GM04504 (cell line): ENCODE results near the gene RAB7A.
A peak's percentile ranks its signal among the peaks of the same experiment; 100 is the strongest.

Source experiments
- DNase-seq: peaks from one replicate; pipeline ENCODE4 v3.0.0-alpha.2; 2012; ENCODE audit warnings: low read depth

The RAB7A gene

GRCh38 chr3:128726023-128727016 lies at the start of gene RAB7A:
TSS of gene RAB7A (plus strand) at chr3:128726183. CDS start at chr3:128795368, 69,185 bp downstream.
- peak; percentile 97 for DNase-seq

- no peak for DNase-seq
Measured at GRCh38 chr3:128679338-128679737, 46.6 kb upstream of the RAB7A start.

DNA sequence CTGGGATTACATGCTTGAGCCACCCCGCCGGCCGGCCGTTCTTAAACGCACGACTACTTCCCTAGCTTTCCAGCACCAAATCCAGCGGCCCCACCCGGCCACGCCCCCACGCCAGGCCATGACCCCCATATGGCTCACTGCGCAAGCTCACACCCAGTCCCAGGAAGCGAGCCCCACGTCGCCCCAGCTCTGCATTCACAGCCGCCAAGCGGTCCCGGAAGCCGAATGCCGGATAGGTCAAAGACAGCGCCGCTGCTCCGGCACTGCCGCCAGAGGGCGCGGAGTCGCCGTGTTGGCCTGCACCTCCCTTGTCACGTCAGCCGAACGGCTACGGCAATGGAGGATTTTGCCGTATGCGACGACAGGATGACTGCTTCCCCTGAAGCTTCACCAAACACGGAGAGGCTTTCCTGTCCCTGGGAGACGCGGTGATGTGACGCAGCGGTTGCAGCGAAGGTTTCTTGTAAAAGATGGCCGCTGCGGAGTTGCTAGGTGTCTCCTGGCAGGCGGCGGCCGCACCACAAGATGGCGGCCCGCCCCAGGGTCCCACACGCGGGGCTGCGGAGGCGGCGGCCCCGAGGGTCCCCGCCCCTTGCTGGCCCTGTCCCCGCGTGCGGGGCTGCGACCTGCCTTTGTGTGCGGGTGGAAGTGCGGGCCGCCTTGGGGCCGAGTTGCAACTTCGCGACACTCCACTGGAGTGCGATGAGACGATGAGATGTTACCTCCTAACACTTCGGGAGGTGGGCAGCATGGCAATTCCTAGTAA lies 45.2 kb upstream of the RAB7A start:
- DNase-seq = peak; percentile 97

- DNase-seq = no peak
Measured at GRCh38 chr3:128681369-128681829, 44.6 kb upstream of the RAB7A start.

GRCh38 chr3:128683957-128684356 lies 42.0 kb upstream of the RAB7A start:
- no peak for DNase-seq

DNA sequence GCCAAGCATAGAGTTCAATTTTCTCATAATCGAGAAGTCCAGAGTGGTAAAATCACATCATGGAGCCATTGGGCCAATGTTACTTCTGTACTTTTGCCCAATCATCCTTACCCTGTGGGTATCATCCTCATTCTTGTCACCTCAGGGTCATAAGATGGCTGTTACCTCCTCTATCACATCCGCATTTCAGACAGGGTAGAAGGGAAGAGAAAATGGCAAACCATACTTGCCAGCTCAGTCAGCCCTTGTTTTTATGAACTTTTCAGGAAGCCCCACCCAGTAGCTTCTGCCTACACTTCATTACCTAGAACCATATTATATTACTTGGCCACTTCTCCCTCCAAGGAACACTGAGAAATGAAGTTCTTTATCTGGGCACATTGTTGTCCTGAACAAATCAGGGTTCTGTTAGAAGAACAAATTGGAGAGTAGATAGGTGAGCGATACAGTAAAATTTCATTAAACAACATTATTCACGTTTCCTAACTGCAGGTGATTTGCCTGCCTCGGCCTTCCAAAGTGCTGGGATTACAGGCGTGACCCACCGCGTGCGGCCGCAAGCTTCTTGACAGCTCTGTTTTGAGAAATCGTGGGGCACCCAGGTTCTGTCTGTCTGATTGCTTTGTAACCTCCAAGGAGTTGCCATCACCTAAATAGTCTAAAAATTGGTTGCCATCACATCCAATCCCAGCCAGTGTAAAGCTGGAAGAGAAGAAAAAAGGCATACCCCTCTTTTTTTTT lies 40.8 kb upstream of the RAB7A start:
- no peak for DNase-seq

DNA sequence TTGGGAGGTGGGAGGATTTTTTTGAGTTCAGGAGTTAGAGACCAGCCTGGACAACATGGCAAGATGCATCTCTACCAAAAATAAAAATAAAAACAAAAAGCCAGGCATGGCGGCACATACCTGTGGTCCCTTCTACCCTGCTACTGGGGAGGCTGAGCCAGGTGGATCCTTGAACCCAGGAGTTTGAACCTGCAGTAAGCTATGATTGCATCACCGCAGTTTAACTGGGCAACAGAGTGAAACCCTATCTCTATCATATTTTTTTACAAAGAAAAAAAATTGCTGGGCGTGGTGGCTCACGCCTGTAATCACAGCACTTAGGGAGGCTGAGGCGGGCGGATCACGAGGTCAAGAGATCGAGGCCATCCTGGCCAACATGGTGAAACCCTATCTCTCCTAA lies 39.5 kb upstream of the RAB7A start:
- DNase-seq = no peak

- DNase-seq = no peak
Measured at GRCh38 chr3:128689060-128689459, 36.9 kb upstream of the RAB7A start.

DNA sequence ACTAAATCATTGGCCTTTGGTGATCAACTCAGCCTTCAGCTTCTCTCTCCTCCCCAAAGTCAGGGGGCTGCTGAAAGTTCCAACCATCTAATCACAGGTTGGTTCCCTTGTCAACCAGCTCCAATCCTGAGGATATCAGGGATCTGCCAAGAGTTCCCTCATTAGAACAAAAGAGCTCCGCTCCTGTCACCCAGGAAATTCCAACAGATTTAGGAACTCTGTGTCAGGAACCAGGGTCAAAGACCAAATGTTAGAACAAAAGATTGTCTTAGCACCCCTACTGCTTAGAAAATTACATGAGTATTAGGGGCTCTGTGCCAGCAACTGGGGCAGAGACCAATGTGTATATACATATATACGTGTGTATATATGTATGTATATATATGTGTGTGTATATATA lies 32.3 kb upstream of the RAB7A start:
- DNase-seq = no peak

DNA sequence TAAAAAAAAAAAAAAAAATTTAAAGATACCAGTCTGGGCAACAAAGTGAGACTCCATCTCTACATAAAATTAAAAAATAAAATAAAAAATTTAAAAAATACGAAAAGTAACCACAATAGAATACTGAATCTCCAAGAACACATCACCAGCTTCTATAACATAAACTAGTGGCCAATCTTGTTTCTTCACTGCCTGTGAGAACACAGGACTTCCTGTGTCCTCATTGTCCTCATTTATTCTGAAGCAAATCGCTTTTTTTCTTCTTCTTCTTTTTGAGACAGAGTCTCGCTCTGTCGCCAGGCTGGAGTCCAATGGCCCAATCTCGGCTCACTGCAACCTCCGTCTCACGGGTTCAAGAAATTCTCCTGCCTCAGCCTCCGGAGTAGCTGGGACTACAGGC lies 28.6 kb upstream of the RAB7A start:
- no peak for DNase-seq

GRCh38 chr3:128698211-128699047 lies 27.6 kb upstream of the RAB7A start:
- no peak for DNase-seq

GRCh38 chr3:128701342-128702212 lies 24.4 kb upstream of the RAB7A start:
- no peak for DNase-seq

- DNase-seq = no peak
Measured at GRCh38 chr3:128702391-128702790, 23.6 kb upstream of the RAB7A start.

DNA sequence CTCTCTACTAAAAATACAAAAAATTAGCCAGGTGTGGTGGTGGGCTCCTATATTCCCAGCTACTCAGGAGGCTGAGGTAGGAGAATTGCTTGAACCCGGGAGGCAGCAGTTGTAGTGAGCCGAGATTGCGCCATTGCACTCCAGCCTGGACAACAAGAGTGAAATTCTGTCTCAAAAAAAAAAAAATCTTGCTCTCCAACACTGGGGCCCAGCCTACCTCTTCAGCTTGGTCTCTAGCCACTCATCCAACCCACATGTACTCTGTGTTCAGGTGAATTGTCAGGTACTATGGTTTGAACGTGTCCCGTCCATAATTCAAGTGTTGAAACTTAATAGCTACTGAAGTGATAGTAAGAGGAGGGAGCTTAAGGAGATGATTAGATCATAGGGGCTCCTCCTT lies 22.4 kb upstream of the RAB7A start:
- DNase-seq = no peak

DNA sequence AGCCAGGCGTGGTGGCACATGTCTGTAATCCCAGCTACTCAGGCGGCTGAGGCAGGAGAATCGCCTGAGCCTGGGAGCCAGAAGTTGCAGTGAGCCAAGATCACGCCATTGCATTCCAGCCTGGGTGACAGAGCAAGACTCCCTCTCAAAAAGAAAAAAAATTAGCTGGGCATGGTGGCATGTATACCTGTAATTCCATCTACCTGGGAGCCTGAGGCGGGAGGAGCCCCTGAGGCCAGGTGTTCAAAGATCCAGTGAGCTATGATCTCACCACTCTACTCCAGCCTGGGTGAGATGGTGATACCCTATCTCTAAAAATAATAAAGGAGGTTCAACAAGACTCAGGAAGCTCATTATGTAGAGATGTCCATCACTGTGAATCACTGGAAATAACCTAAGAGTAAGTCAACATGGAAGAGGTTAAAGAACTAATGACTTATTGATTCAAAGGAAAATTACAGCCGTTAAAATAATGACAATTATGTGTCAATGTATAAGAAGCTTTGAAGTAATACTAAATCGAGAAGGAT lies 19.8 kb upstream of the RAB7A start:
- DNase-seq = no peak

GRCh38 chr3:128707928-128708494 lies 18.0 kb upstream of the RAB7A start:
- no peak for DNase-seq

GRCh38 chr3:128709038-128709437 lies 16.9 kb upstream of the RAB7A start:
- DNase-seq = no peak

DNA sequence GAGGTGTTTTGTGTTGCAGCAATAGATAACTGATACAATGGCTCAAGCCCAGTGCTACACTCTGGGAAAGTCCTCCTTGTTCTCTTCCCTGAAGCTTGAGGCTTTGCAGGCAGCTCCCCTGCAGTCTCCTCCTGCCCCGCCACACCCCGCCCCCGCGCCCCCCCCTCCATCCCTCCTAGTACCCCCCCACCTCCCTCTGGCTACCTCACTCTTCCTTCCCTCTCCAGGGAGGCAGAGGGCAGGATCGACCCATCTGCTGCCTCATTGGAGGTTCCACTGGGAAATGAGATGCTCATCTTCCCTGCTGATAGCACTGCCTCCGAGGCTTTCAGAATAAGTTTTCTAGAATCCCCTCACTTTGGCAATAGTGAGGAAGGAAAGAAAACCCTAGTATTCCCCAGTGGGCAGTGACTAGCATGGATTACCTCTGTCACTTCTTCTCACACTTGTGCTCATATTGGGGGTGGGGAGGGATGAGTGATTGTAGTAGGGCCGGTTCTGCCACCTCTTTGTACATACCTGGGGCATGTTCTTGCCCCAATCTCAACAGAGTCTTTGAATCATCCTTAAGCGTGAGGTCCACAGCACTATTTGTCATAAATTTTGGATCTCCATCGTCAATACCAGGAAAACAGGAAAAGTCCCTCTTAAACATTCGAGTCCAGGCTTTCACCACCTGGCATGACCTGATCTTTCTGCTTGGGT lies 16.3 kb upstream of the RAB7A start:
- DNase-seq = no peak

DNA sequence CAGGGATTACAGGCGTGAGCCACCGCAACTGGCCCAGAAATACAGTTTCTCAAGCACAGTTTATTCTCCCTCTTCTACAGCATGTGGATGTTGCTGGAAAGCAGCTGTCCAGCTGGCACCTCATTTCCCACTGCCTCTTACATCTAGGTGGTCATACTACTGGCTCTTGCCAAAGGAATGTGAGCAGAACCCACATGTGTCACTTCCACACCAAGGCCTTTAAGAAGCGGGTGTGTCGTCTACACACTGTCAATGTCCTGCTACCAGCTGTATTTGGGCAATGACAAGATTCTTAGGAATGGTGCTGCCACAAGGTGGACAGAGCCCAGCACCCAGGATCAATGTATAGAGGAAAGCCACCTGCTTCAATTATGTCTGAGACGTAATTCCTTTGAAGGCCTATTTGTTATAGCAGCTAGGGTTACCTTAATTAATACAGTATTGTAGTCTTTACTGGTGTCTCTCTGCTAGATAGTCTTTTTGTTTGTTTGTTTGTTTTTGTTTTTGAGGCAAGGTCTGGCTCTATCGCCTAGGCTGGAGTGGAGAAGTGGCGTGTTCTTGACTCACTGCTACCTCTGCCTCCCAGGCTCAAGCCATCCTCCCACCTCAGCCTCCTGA lies 15.1 kb upstream of the RAB7A start:
- no peak for DNase-seq
